ENCODE measurements around the gene CYBA. TPM values are rescaled to one million over a fixed set of nuclear protein-coding genes. Genes with fewer than 3 reads are reported as not detected.
A peak's percentile ranks its signal among the peaks of the same experiment; 100 is the strongest.

The CYBA gene
- total and polyA plus RNA-seq, 9 of the 15 experiments (the other 6 are each of a cell fraction or from before 2014, with no cell fraction given) = 0.34 to 683 (median 93.0) TPM

DNA sequence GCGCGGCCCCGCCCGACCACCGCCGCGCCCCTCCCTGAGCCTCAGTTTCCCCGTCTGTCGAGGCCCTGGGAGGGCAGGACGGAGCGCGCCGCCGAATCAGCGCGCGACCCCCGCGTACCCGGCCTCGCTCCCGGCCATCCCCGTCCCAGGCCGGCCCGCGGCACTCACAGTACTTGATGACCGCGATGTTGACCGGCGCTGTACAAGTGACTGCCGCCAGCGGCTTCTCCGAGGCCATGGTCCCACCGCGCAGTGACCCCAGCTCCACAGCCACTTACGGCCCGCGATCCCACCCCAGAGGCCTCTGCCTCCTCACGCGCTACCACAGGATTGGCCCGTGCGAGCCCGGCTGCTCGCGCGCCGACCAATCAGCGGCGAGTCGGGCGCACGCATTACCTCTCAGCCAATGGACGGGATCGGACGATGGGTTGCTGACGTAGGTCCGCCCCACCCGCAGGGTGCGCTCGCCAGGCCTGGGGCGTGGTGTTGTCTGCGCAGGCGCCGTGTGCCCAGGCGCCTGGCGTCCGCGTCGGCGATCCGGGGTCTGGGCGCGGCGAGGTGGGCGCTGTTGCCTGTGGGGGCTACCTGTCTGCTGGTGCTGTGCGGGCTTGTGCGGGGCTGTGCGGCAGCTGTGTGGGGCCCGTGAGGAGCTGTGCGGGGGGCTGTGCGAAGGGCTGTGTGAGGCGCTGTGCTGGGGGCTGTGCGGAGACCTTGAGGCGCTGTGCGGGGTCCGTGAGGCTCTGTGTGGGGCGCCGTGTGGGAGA lies 12.2 kb upstream of the CYBA start, which contains the start of gene MVD (continued):
- TF ChIP-seq SMAD4 (CRISPR knock-in tag; conservative IDR thresholded peaks at IDR 0.05) (peak; percentile 37), KAT8 (IDR thresholded peaks at IDR 0.05; ENCODE audit: low read depth) (no peak), HDAC1 (IDR thresholded peaks at IDR 0.05) (peak in 1 of 2 experiments; percentile 65; a peak in 2 of 4 replicates), ZNF217 (CRISPR knock-in tag; IDR thresholded peaks at IDR 0.05) (no peak), CSDE1 (IDR thresholded peaks at IDR 0.05) (no peak; a peak in 1 of 4 replicates), NONO (IDR thresholded peaks at IDR 0.05; ENCODE audit: low read depth in 2 of 2, low read length in 1 of 2) (peak; percentile 37 to 88; a peak in 3 of 4 replicates), ATF1 (CRISPR knock-in tag; IDR thresholded peaks at IDR 0.05) (peak; percentile 82), ATF1 (tag; IDR thresholded peaks at IDR 0.05) (peak; percentile 98), SP2 (IDR thresholded peaks at IDR 0.05; ENCODE audit: extremely low read depth, low read depth, low read length, poor library complexity, severe bottlenecking) (peak; percentile 65), ERF (CRISPR knock-in tag; IDR thresholded peaks at IDR 0.05) (peak; percentile 52; the same call in 1 of the 2 replicates), MEIS2 (IDR thresholded peaks at IDR 0.05; ENCODE audit: partially characterized antibody) (peak; percentile 75), ETV5 (CRISPR knock-in tag; IDR thresholded peaks at IDR 0.05; ENCODE audit: low read depth) (no peak), CBX1 (IDR thresholded peaks at IDR 0.05; ENCODE audit: low read depth) (peak; percentile 83; the same call in 1 of the 2 replicates), FOS (IDR thresholded peaks at IDR 0.05; ENCODE audit: extremely low read depth, insufficient read length) (peak; percentile 97), BCLAF1 (IDR thresholded peaks at IDR 0.05; ENCODE audit: borderline replicate concordance in 1 of 2, control insufficient read depth in 1 of 2, low read depth in 2 of 2, low read length in 1 of 2) (no peak), ZKSCAN8 (CRISPR knock-in tag; IDR thresholded peaks at IDR 0.05) (no peak), HBP1 (CRISPR knock-in tag; IDR thresholded peaks at IDR 0.05) (peak; percentile 87), C11orf30 (IDR thresholded peaks at IDR 0.05; ENCODE audit: low read depth) (peak; percentile 89), MAFG (tag; conservative IDR thresholded peaks at IDR 0.05) (no peak), MCM5 (IDR thresholded peaks at IDR 0.05; ENCODE audit: low read depth) (no peak)
- TF ChIP-seq, protein P1, sequence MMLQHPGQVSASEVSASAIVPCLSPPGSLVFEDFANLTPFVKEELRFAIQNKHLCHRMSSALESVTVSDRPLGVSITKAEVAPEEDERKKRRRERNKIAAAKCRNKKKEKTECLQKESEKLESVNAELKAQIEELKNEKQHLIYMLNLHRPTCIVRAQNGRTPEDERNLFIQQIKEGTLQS (IDR thresholded peaks at IDR 0.05) = no peak
- TF ChIP-seq, protein P1 (CRISPR knock-in tag; conservative IDR thresholded peaks at IDR 0.05) = peak; percentile 68
- TF ChIP-seq, protein P2, sequence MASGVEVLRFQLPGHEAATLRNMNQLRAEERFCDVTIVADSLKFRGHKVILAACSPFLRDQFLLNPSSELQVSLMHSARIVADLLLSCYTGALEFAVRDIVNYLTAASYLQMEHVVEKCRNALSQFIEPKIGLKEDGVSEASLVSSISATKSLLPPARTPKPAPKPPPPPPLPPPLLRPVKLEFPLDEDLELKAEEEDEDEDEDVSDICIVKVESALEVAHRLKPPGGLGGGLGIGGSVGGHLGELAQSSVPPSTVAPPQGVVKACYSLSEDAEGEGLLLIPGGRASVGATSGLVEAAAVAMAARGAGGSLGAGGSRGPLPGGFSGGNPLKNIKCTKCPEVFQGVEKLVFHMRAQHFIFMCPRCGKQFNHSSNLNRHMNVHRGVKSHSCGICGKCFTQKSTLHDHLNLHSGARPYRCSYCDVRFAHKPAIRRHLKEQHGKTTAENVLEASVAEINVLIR (CRISPR knock-in tag; IDR thresholded peaks at IDR 0.05) = peak; percentile 77
